GM19099 (cell line): ENCODE data around the gene RBM5.

Experiments used
- POLR2A ChIP-seq: IDR thresholded peaks from 3 replicates; pipeline ENCODE4 v1.6.1; 2011; ENCODE audit warnings: low read depth; ENCODE audit not compliant: insufficient read length; ENCODE audit errors: extremely low read depth

Gene RBM5

DNA sequence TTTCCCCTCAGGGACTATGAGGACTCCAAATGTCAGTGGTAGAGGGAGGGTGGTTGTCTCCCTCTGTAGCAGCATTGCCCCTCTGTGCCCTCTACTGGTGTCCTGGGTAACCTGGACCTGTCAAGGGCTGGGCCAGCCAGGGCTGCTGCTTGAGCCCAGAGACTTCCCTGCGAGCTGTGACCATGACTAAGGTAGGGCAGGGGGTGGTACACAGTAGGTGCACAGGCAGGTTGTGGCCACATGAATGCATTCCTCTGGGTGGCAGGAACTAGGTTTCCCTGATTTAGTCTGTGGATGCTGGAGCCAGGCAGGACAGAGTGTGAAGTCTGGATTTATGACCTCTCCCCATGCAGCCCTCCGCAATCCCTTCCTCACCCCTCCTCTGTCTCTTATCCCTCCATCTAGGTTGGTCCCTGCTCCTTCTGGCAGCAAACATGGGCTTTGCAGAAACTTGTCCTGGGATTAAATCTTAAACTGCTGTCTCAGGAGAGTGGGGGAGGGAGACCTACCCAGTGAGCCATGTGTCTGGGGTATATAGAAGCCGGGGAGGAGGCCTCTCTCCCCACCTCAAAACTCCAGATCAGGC is 57.7 kb downstream of the RBM5 start:
- TF ChIP-seq POLR2A: no peak

DNA sequence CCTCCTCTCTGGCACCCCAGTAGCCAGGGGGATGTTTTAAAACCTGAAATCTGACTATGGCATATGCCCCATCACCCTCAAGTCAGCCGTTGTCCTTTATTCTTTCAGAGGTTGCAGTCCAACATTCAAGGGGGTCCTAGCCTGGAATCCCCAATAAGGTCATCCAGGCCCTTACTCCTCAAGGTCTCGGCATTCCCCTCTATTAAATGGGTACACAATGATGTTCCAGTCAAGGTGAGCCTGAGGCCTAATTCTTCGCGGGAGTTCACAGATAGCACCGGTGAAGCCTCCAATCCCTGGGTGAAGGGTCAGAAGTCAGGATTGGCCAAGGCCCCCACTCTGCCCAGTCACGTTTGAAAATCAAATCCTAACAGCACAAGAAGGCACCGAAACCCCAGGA is 58.3 kb downstream of the RBM5 start:
- no peak for TF ChIP-seq POLR2A

DNA sequence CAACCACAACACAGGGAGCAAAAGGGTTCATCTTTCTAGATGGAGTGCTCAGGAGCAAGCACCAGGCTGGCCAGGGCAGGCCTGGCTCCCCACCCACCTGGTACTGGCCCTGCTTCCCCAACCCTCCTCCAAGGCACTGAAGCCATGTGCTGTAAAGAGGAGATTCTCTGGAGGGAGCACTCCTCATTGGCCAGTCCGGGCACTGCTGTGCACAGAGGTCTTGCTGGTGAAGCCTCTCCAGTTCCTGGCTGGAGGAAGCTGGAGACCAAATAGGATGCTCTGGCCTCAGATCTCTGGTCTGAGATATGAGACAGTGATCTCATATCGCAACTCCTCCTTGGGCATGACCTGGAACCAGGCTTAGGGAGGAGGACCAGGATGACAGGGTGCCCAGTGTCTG is 58.7 kb downstream of the RBM5 start:
- no peak for TF ChIP-seq POLR2A

DNA sequence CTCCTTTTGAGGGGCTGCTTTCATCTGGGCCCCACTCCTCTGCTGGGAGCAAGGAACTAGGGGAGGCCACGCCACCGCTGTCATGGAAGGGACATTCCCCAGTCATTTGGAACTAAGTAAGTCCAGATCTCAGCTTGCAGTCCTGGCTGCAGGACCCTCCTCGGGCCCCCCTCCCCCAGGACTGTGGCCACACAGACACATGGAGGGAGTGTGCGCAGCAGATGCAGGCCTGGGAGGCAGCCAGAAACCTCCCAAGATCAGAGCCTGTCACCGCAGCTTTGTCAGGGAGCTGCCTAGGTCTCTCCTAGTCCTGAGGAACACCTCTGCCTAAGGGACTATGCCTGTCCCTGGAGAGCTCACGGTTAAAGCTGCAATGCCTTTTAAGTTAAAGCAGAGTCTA is 59.1 kb downstream of the RBM5 start:
- no peak for TF ChIP-seq POLR2A

DNA sequence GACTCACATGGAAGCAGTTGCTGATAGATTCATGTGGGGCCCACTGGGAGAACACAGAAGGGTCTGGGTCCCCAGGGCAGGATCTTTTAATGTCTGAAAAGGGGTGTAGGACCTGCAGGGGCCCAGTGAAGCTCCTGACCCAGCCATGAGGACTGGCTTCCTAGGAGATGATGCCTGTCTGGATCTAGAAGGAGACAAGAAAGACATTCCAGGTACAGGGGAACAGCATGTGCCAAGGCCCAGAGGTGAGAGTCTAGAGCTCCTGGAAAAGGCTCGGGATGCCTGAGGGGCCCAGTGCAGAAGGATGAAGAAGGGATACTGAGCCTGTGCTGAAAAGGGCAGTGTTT is 61.7 kb downstream of the RBM5 start:
- no peak for TF ChIP-seq POLR2A

DNA sequence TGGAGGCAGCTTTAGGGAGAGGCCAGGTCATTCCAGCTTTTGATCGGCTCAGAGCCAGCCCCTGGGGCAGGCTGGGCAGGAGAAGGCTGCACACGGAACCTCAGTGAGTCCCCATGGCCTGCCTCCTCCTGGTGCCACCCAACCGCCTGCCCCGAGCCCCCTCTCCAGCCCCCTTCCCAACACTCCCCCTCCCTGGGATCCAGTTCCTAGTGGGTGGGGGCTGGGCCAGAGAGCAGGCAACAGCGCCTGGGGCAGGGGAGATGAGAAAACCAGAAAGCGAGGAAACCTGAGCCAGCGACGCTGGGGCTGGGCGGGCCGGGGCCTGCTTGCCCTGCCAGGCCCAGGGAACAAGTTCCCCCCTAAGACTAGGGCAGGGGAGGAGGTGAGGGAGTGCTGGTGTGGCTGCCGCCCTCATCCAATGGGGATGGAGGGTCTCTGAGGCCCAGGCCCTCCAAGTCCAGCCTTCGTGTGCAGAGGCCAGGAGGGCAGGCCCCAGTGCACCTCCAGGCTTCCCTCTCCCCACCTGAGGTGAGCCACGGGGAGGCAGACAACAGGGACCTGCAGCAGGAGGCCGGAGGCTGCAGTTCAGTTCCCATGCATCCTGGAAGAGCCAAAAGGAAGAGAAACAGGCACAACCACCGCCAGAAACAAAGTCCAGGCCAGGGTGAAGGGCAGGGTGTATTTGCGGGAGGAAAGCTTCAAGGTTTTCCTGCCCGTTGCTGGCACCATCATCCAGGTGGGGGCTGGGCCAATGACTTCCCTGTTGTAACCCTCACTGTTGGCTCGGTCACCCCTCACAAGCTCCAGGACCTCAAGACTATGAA is 62.4 kb downstream of the RBM5 start:
- TF ChIP-seq POLR2A: no peak

DNA sequence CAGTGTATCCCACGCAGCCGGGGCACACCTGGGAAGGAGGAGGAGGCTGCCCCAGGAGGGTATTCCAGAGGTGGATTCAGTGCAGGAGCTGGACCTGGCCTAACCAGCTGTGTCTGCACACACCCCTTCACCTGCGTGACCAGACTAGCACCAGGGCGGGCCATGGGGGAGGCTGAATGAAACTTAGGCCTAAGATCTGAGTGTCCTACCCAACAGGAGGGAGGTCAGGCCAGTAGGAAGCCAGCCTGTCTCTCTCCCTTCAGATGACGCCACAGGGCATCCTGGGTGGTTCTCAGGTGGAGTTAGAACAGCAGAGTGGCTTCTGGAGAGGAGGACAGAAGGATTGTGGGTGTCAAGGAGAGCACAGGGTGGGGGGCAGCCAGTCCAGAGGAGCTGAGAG is 63.0 kb downstream of the RBM5 start:
- no peak for TF ChIP-seq POLR2A

DNA sequence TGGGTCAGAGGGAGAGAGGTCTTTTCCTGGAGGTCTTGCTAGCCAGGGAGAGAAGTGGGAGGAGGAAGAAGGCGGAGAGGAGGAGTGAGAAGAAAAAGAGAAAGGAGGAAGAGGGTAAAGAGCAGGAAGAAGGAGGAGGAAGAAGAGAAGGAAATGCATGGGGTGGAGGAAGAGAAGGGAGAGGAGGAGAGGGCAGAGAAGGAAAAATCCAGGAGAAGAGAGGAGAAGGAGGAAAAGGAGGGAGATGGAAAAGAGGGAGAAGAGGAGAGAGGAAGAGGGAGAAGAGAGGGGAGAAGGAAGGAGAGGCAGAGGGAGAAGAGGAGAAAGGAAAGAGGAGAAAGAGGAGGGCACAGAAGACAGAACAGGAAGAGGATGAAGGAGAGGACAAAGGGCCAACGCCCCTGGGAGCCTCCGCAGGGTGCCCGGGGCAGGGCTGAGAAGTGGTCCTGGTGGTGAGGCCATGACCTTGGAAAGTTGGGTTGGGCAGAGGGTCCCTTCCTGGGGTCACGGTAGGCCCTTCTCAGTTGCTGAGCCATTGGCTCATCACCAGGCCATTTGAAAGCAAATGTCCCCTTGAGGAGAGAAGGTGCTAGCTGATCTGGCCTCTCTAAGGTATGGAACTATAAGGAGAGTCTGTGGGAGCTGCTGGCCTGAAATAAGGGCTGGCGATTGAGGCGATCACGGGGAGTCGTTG is 65.2 kb downstream of the RBM5 start:
- no peak for TF ChIP-seq POLR2A

DNA sequence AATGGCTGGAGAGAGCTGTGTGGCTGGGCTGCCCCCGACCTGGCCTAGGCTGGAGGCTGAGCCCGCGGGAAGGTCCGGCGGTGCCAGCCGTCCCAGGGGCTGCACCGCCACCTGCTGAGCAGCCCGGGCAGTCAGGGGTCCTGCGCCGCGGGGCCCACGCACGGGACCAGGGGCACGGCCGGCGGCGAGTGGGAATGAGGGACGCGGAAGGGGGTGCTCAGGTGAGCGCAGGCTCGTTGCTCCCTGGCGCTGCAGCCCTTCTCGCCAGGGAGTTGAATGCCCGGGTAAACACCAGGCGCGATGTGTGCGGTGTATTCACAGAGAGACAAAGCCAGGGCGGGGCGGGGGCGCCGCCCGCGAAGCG is 65.7 kb downstream of the RBM5 start:
- TF ChIP-seq POLR2A: no peak

DNA sequence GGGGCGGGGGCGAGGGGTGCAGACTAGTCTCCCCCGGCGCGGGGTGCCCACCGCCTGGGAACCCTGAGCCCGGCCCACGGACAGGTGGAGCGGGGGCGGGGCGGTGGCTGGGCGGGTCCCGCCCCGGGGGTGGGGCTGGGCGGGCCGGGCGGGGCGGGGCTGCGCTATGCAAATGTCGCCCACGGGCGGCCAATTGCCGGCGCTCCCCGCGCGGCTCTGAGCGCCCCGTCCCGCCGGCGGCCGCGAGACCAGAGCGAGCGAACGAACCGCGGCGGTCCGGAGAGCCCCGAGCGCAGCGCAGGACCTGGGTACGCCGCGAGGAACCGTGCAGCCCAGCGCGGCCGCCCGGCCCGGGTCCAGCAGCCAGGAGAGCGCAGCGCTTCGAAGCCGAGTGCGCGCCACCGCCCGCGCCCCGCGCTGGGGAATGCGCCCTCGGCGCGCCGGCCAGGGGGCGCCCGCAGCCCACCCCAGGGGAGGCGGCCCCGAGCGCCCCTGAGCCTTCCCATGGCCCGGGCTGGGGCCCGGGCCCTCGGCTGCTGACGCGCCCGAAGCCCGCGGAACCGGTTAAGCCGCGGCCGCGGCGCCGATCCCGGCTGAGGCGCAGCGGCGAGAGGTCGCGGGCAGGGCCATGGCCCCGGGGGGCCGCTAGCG is 66.2 kb downstream of the RBM5 start, which contains the start of gene SEMA3F:
Gene SEMA3F (plus strand): TSS at position 485 of the 651 bp plus-strand sequence. CDS start 4,299 bp downstream, outside the sequence.
- no peak for TF ChIP-seq POLR2A

DNA sequence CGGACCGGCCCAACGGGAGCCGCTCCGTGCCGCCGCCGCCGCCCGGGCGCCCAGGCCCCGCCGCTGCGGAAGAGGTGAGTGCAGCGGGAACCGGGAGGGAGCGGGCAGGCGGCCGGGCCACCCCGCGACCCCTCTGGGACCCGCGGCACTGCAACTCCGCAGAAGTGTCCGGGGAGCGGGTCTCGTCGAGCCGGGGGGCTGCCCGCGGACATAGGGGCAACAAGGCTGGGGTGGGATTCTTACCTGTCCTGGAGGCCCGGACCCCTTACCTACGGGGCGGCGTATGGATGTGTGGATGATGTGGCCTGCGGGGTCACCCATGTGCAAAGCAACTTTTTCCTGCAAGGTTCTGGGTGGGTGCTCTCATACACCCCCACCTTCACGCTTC is 66.8 kb downstream of the RBM5 start:
- TF ChIP-seq POLR2A: no peak

DNA sequence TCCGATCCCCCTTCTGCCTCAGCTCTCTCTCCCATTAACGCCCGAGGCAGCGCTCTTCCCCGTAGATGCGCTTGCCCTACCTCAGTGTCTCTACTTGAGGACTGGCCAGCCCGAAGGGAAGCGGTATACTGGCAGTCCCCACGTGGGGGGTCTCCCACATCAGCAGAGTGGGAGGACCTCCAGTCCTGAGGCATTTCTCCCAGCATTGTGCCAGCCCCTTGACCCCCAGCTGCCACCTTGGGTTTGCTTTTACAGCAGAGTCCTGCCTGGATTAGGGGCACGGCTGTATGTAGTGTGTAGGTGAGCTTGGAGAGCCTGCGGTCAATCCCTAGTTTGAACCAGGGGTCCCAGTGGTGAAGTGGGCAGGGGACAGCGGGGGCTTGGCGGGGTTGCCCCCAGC is 67.2 kb downstream of the RBM5 start:
- TF ChIP-seq POLR2A: no peak

DNA sequence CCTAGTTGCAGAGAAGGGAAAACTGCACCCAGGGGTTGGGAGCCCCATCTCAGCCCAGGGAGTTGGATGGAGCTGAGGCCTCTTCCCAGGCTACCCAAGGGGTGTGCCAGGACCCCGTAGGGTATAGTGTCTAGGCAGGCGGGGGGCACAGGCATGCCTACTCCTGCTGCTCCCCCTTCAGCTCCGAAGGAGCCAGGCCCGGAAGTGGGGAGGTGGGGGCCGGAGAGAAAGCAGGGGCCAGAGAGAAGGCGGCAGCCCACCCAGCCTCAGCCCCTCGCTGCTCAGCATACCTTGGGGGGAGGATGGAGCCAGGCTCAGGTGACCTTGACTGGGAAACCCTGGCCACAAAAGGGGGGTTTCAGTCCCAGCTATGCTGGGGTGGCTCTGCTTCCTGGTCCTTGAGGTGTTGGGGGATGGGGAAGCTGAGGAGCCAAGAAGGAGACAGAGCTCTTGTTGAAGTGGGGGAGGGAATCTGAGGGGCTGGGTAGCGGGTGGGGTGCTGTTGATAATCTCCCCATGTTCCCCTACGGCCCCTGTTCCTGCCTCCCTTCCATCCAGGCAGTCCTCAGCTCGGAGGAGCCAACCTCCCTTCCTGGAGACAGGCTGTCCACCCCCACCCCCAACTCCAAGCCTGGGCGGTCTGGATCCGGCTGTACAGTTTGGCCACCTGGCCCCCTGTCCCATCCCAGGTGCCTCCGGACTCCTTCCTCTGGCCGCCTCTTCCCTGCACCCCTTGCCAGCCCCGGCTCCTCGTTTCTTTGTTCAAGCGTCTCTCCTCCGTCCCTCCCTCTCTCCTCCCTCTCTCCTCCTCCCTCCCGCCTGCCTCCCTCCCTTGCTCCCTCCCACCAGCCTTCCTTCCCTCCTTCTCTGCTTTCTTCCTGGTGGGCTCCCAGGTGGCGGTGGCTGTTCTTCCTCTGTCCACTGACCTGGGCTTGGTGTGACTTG is 68.1 kb downstream of the RBM5 start:
- no peak for TF ChIP-seq POLR2A

DNA sequence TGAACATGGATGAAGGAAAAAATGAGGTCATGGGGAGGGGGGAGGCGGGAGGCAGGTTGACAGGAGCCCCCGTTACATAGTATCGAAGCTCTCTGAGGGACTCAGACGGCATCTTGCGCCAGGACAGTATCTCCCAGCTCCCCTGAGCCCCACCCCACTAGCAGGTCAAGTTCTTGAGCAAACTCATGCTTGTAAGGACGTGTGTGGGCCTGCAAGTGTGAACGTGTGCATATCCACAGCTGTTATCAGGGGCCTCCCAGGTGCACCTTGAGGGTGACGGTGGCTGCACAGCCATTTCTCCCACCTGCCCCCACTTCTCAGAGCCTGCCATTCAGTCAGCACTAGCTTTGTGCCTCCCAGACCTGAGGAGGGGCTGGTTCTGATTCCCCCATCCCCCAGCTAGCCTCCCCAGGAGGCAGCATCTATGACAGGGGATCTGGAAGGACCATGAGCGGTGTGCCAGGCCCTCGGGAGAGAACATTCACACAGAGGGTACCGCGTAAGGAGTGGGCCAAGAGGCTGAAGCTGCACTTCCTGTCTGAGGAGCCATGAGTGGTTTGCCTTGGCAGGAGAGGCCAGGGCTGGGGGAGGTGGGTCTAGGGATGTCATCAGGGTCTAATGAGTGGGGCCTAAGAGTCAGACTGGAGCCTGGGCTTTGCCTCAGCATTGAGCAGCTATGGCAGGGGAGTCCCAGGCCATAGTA is 69.3 kb downstream of the RBM5 start:
- no peak for TF ChIP-seq POLR2A
